NCI-H446 (cell line): ENCODE measurements around the gene ARHGAP24.
"Not testable (repeated sequence)": the region's sequence is repeated elsewhere in the genome, so short reads cannot be mapped to it uniquely, and the experiment has no call there.

ENCODE experiments used
- DNase-seq, 2 experiments: peaks; one replicate each; lab custom pipeline; 2025; lab: John Stamatoyannopoulos, UW

Gene ARHGAP24

DNA sequence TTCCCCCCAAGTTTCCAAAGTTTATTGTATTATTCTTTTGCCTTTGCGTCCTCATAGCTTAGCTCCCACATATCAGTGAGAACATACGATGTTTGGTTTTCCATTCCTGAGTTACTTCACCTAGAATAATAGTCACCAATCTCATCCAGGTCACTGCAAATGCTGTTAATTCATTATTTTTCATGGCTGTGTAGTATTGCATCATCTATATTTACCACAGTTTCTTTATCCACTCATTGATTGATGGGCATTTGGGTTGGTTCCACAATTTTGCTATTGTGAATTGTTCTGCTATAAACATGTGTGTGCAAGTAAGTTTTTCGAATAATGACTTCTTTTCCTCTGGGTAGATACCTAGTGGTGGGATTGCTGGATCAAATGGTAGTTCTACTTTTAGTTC, 43.6 kb downstream of the ARHGAP24 start:
- not testable (repeated sequence) for DNase-seq

DNA sequence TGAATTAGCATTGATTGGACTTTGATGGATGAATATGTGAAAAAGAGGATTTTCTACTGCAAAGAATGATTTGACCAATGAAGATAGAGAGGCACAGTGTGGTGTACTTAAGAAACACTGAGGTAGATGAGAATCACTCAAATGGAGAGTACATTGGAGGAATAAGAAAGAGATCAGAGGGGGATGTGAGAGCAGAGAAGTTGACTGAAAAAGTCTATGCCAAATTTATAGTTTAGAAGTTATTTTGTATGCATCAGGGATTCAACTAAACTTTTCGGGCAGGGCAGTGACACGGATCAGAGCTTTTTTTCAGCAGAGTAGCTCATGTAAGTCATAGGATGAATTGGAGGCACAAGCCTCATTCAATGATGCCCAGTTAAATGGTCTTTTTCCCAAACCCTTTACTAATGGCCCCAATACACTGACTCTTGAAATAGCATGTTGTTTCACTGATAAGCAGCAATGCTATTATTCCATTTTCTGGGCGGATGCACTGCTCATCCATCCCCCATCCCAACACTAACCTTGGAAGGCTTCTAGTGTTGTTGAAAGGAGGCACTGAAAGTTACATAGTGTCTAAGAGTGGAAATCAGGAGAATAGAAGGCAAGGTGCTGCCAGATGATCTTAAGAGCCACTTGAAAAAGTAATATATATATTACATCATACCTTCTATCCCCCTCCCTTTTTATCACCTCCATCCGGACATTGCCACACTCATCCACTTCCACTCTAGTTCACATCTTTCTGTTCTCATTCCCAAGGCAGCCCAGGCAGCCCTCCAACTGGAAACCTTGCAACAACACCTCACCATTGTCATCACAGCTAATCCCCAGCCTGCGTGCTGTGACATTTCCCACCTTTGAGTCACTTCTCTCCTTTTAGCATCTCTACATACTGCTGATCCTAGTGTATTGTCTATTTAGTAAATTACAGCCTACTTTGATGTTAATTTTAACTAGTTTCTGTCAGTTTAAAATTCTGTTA, 46.1 kb downstream of the ARHGAP24 start:
- DNase-seq: no peak

DNA sequence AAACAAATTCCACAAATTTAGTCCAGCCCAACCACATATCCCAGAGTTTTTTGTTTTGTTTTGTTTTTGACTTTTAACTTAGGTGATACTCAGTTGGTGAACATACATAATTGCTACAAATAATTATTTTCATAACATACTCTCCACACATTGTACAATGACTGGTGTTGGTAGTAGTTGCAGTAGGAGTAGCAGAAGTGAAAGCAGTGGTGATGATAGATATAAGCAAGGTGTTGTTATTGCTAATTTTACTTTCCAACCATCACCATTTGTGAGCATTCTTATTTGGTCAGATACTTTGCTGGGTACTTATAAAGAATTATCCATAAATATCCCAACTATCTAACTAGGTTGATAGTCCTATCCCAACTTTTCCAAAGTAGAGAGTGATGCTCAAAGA, 47.3 kb downstream of the ARHGAP24 start:
- DNase-seq: no peak

DNA sequence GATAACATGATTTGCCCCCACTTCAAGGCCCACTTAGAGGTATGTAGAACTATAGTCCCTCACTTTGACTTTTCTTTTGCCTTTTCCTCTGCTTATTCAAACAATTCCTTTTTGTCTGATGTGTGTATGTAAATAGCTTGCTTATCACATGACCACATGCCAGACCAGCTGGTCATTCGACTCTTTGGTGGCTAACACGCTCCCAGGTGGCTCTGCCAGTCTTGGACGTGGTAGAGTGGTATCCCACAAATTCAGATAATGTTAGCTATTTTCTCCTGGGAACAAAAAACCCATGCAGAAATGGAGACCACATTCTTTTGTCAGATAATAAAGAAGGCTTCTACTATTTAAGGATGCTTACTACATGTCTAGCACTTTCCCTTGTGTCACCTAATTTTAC, 47.9 kb downstream of the ARHGAP24 start:
- no peak for DNase-seq

DNA sequence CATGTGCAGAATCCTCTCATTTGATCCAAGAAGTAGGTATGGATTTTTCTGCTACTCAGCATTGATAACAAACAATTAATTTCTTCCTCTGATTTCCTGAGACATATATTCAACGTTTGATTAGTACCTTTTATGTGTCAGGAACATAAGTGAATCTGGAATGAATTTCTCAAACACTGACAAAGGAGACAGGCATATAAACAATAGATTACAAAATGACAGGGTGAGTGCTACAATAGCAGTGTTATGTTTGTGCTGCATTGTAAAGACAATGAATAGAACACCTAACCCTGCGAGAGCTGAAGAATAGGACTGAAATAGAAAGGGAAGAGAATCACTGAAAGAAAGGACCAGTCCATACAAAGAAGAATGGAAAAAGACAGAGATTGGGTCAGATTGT, 52.9 kb downstream of the ARHGAP24 start:
- DNase-seq: no peak

DNA sequence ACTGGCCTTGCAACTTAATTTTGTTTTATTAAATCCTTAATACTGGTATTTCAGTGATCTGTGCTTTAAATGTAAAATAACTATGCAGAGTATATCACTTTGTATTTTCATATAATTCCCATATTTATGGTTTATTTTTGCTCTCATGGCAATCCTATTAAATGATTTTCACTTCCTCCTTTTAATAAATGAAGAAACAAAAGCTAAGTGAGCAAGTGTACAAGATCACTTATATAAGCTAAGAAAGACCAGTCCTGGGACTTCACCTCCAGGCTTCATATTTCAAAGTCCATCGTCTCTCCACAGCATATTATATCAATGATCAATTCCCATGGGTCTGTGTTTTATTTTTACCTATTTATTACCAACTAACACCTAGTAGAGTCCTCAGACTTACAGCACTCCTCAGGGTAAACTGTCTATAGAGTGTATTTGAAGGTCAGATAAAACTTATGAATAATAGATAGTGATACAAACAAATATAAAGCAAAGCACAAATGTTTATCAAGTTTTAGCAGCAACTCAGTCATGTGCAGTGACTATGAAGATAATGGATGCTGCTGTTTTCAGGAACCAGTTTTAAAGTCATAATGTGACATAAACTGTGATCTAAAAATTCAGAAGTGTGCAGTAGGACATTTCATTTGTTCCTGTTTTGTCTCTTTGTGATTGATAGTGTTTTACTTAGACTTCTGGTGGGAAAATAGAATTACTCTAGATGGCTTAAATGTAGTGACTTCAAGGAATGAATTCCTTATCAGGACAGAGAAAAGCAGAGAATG, 56.8 kb downstream of the ARHGAP24 start:
- no peak for DNase-seq

DNA sequence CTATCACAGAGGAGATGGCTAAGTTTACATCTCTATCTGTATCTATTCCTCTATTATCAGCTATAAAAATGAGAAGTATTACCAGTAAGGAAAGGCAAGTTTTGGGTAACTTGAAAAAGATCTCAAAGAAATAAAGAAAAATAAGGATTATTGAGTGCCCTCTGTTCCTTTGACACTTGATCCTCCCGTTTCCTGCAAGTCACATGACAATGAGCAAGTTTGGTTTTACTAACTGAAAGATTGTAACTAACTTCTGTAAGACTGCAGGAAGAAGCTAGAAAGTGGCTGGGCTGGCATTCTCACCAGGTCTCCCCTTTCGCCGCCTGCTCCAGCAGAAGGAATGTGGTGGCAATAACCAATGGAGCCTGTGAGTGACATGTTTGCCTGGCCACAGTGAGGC, 59.2 kb downstream of the ARHGAP24 start:
- no peak for DNase-seq

DNA sequence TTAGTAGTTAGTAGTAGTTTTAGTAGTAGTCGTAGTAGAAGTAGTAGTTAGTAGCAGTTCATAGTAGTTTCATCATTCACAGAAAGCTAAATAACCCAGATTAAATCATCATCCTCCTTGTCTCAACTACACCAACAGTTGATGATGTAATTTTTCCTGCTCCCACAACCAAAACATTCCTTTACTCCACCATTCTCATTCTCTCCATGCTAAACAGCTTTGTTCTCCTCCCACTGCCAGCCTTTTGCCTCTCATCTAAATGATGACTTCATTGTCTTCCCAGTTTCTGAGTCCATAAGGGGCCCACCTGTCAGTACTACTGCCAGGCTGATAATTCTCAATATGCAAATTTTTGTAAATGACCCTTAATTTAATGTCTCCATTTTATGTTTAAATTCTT, 68.9 kb downstream of the ARHGAP24 start:
- no peak for DNase-seq

DNA sequence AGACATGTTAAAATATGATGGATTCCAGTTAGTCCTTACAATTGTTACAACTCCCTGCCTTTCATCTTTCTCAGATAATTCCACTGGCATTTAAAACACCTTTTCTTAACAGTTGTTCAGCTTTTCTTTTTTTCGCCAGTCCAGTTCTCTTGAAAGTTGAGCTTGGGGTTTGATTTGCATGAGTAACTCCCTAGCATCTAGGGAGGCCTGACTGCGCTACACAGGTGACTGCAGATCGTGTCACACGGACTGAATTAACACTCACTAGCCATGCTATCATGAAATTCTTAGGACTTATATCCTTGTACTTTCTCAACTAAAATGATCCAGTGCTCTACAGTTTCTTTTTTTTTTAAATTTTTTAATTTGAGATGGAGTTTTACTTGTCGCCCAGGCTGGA, 69.8 kb downstream of the ARHGAP24 start:
- DNase-seq: no peak

DNA sequence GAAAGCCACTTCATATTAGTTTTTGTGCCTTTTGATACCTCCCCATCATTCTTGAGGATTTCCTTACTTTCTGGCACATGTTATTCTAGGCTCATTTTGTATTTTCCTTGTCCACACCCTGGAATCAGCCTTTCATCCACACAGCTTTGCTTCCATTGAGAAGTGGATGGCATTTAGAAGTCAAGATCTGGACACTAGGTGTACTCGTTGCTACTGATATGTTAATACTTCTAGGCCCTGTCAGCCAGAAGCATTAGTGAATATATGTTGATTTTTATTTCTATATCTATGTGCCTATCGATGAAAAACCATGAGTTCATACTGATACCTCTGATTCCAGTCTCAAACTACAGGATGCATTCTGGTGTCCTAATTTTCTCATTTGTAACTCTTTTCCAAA, 73.2 kb downstream of the ARHGAP24 start:
- DNase-seq: no peak

DNA sequence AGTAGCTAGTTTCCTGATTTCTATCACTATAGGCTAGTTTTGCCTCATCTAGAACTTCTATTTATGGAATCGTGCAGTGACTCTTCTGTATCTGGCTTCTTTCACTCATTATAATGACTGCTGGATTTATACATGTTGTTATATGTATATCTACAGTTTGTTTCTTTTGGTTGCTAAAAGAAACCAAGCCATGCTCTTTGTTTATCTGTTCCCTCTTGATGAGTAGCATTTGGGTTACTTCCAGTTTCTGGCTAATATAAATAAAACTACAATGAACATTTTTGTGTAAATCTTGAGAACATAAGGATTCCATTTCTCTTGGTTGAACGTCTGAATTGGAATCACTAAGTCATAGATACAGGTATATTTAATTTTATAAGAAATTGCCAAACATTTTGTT, 73.9 kb downstream of the ARHGAP24 start:
- no peak for DNase-seq

DNA sequence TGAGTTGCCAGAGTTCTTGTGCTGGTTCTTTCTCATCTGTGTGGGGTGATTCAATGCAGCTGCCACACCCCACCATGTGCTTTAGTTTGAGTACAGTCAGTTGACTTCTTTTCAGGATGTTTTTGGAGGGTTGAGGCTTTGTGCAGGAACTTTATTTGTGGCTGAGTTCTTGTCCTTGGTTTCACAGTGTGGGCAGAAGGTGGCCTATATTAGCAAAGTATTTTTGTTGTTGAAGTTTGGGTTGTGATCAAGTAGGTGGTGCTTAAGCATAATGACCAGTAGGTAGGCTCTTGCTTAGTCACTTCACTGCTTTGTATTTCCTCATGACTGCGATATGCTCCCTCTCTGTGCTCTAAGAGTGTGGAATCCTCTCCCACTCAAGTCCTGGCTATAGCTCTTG, 80.3 kb downstream of the ARHGAP24 start:
- DNase-seq: no peak

DNA sequence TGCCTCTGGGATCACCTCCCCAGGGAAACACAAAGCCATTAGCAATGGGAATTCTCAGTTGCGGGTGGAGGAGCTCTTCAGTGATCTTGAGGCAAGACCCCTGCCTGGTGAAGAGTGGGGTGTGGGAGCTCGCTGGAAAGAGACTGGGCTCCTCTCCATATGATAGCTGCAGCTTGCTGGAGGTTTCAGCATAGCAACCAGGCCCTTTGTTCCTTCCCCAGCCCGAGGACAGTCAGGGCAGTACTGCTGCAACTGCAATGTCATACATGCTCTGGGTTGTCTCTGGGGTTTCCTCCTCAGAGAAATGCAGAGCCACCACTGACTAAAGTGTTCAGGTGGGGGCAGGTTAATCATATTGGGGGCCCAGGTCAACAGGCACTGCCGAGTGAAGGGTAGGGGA, 81.3 kb downstream of the ARHGAP24 start:
- no peak for DNase-seq

DNA sequence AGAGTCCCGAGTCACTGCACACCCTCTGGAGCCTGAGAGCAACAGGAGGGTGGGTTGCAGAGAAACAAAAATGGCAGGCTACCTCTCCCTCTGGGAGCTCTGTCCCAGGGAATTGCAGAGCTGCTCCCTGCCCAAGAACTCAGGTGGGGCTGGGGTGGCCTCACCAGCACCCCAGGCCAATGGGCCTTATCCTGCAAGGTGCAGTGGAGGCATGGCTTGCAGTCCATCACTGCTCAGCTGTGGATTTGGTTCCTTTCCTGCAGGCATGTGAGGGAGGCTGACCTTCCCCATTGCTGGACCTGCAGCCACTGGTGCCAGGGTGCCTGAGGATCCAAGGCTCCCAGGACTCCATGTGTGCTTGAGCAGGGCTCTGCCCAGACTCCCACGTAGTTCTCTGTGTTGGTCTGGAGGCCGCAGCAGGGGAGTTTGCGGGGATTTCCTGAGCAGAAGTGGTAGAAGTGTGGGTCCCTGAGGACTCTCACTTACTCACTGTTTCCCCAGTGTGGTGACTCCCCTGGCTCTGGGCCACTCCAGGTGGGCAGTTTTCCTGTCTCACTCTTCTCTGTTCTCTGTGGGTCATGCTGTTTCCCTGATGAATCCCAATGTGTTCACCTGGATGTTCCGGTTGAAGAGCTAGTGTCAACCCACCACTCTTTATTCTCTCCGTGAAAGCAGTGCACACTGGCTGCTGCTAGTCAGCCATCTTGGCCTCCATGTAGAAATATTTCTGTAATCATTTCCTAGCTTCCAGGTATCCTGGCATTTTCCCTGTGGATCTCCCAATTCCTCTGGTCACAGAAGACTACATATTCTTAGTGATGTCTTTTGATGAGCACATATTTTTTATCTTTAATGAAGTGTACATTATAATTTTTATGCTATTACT, 82.3 kb downstream of the ARHGAP24 start:
- DNase-seq: no peak

DNA sequence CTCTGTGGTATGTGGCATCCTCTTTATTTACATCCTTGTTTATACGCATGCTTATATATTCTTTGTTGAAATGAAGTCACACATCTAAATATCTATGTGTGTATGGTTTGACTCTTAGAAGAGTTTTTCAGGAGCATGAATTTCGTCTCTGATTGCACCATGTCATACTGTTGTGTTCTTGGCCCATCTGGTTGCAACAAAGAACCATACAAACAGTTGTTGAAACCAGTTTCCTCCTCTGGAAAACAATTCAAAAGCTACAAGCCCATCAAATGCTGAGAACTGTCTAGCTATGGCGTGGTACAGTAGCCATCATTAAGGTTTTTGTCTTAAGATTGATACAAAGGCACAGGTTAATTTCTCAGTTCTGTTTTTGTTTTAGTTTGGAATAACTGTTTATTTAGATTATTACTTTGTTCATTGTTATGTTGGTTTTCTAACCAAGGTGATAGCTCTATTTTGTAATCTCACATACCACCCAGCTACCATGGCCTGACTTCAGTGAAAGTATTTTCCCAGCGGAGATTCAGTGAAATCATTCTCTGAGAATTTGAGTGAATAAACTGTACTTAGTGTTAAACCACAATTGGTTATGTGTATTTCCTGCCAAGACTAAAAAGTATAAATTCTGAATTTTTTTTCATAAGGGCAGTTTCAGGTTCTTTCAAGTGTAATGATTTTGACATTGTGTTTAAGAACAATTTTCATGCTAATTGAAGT, 91.0 kb downstream of the ARHGAP24 start:
- DNase-seq: no peak

DNA sequence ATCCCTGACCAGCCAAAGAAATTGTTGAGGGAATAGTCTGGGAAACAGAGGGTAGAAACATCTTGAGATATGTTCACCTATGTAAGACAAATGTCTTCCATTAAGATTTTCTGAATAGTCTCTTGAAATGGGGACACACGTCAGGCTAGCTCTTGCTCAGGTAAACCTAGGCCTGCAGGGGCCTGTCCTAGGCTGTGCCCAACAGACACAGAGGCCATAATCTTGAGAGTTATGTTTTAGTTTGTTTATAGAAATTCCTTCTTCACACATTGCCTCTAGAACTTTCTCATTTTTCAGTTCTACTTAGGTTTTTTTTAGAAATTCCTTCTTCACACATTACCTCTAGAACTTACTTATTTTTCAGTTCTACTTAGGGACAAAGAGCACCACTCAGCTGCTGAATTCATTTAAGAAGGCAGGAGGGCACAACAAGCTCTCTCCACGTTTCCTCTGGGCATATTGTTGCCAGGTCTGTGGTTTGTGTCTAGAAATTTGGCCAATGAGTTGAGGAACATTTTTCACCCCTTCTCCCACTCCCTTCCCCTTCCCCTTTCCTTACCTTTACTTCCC, 94.9 kb downstream of the ARHGAP24 start:
- DNase-seq: no peak

DNA sequence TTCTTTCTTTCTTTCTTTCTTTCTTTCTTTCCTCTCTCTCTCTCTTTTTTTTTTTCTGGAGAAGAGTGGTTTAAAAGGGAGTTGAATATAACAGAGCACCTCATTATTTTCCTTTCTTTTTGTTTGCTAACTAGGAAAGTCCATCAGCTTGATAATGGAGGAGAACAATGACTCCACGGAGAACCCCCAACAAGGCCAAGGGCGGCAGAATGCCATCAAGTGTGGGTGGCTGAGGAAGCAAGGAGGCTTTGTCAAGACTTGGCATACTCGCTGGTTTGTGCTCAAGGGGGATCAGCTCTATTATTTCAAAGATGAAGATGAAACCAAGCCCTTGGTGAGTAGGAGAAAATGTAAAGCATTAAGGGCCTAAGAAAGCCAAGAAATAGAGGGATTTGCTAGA, 95.4 kb downstream of the ARHGAP24 start:
- no peak for DNase-seq

DNA sequence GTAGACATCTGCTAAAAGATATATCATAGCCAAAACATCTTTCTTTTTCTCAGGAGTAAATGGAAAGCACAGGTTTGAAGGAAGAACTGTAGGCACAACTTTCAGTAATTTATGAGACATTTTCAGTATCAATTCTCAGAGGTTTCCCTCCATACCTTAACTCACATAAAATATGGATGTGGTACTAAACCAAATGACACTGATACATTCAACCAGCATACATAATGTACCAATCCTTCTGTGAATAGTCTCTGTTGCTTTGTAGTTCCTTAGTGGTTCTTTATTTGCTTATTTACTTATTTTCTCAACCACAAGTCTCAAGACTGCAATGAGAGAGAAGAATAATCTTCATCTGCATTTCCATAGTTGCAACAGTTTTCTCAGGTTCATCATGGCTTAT, 96.1 kb downstream of the ARHGAP24 start:
- no peak for DNase-seq

DNA sequence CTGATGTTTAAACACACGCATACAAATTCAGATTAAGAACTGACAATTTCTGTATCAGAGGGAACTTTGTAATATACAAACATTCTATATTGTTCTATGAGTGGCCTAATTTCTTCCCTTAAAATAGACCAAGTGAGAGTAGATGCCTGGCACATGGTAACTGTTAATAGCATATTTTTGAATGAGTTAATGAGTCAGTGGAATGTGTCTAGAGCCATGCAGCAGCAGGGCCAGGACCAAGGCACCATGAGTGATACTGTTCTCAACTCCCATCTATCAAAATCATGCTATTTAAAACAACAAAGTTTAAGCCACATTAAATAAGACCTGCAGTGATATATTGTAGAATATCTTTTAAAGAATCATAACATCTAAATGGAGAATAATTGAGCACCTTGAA, 98.3 kb downstream of the ARHGAP24 start:
- DNase-seq: no peak

DNA sequence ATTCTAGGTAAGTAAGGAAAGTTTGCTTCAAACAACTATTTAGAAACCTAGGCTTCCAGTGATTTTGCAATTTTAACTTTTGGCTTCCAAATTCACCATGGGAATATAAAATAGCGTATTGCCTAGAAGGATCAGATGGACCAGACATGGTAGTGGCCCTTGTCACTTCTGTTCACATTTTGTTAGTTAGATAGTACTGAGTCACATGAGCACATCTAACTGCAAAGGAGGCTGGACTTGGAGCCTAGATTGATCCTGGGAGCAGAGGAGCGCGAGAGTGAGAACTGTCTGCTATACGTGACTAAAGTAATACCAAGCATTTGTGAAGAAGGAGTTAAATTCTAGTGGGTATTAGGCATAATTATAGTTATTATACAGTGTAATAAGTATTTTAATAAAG, 102.4 kb downstream of the ARHGAP24 start:
- no peak for DNase-seq

DNA sequence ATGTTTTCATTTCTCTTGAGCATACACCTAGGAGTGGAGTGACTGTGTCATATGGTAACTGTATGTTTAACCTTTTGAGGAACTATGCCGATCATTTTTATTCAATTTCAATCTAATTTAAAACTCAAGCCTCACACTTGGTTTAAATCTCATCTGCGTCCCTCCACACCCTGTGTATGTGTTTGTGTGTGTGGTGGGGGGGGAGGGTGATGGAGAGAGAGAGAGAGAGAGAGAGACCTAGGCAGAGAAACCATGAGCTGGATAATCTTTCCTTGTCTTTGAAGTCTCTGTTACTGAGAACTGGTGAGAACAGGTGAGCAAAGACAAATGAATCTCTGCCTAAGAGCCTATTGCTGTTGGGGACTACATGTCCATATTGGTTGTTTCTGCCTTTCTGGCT, 105.0 kb downstream of the ARHGAP24 start:
- DNase-seq: no peak
